HUES64 (cell line): ENCODE results near the gene TLE5. TPM values are rescaled to one million over a fixed set of nuclear protein-coding genes. Genes with fewer than 3 reads are reported as not detected.
A peak's percentile ranks its signal among the peaks of the same experiment; 100 is the strongest.

Experiments used
- H3K27ac ChIP-seq: 2 replicates; pipeline ENCODE4 v1.7.0; 2013; ENCODE audit warnings: low read depth, low read length, inconsistent platforms
- H3K27me3 ChIP-seq: 2 replicates; pipeline ENCODE4 v1.6.1; 2013; ENCODE audit warnings: mild to moderate bottlenecking, low read length; ENCODE audit not compliant: insufficient read depth
- H3K36me3 ChIP-seq: 2 replicates; pipeline ENCODE4 v1.6.1; 2013; ENCODE audit warnings: mild to moderate bottlenecking, low read length; ENCODE audit not compliant: insufficient read depth
- H3K4me1 ChIP-seq: 2 replicates; pipeline ENCODE4 v1.6.1; 2013; ENCODE audit warnings: mild to moderate bottlenecking, low read length, moderate library complexity; ENCODE audit not compliant: insufficient read depth
- H3K4me3 ChIP-seq: 2 replicates; pipeline ENCODE4 v1.5.1; 2013; ENCODE audit warnings: mild to moderate bottlenecking, low read length, moderate library complexity
- H3K9ac ChIP-seq: 2 replicates; pipeline ENCODE4 v1.6.1; 2013; ENCODE audit warnings: mild to moderate bottlenecking, low read depth, low read length
- H3K9me3 ChIP-seq: 2 replicates; pipeline ENCODE4 v1.6.1; 2013; ENCODE audit warnings: low read depth, low read length; ENCODE audit not compliant: insufficient read depth
- WGBS: fragments of 150-250, 120-280 bp; methylation state at CpG from one replicate; pipeline ENCODE4 v1.1.7; 2013; ENCODE audit warnings: missing lambda C conversion rate; 5-methylcytosine and 5-hydroxymethylcytosine counted together
- polyA plus RNA-seq, 2 experiments: library from polyadenylated mRNA; stranded (reverse); fragments of 50-300 nt; gene quantifications; one replicate each; pipeline ENCODE4 v1.2.3, GENCODE V29; 2013

TLE5 gene
- 95.1 TPM for polyA plus RNA-seq (2013, experiment 1 of 2)
- polyA plus RNA-seq (2013, experiment 2 of 2) = 123 TPM

- 0 out of 2 replicates have a peak, but pooled peaks cover 4% of the 10 kb centered on the region for H3K27me3 ChIP-seq
- peak within 1 kb of the TSS; percentile 40; the same call in 1 of the 2 replicates for H3K9ac ChIP-seq
- 2% methylated on average over 105 of the region's 111 CpGs for WGBS
- H3K27ac ChIP-seq = no peak within 1 kb of the TSS; the same call in 1 of the 2 replicates
- H3K4me3 ChIP-seq = peak within 1 kb of the TSS; percentile 68
- H3K9me3 ChIP-seq = no peaks in the 10 kb centered on the region
- peaks cover 8% of the 10 kb centered on the region for H3K4me1 ChIP-seq
- peaks cover 17% of the 10 kb centered on the region; the same call in 1 of the 2 replicates for H3K36me3 ChIP-seq
These were observed at the start of gene TLE5 for GRCh38 chr19:3062165-3063105. TLE5 (minus strand) TSS chr19:3062495; CDS start chr19:3062200, 295 bp downstream.

- Histone ChIP-seq H3K27me3 (no peaks in the 10 kb centered on the region), H3K4me1 (no peaks in the 10 kb centered on the region), H3K4me3 (no peak overlapping the region), H3K9ac (no peak overlapping the region), H3K36me3 (no peaks in the 10 kb centered on the region), H3K27ac (no peak overlapping the region), H3K9me3 (no peaks in the 10 kb centered on the region)
- WGBS = 92% methylated on average over 17 of the region's 17 CpGs
These were observed 49.4 kb upstream of the TLE5 start for GRCh38 chr19:3111586-3112247.

- no peaks in the 10 kb centered on the region for H3K27me3 ChIP-seq
- H3K36me3 ChIP-seq = no peaks in the 10 kb centered on the region
- no peak overlapping the region for H3K9ac ChIP-seq
- no peak overlapping the region for H3K27ac ChIP-seq
- H3K4me1 ChIP-seq = no peaks in the 10 kb centered on the region
- no peak overlapping the region for H3K4me3 ChIP-seq
- H3K9me3 ChIP-seq = no peaks in the 10 kb centered on the region
- WGBS = 97% methylated on average over 37 of the region's 37 CpGs
These were observed 48.0 kb upstream of the TLE5 start for GRCh38 chr19:3110126-3110825.

GRCh38 chr19:3109491-3109890 lies 47.2 kb upstream of the TLE5 start:
- Histone ChIP-seq H3K4me1 (no peaks in the 10 kb centered on the region), H3K9me3 (no peaks in the 10 kb centered on the region), H3K27me3 (no peaks in the 10 kb centered on the region), H3K27ac (no peak overlapping the region), H3K4me3 (no peak overlapping the region), H3K9ac (no peak overlapping the region), H3K36me3 (no peaks in the 10 kb centered on the region)
- WGBS = 96% methylated on average over 22 of the region's 22 CpGs

GRCh38 chr19:3108775-3109174 lies 46.5 kb upstream of the TLE5 start:
- no peaks in the 10 kb centered on the region for H3K36me3 ChIP-seq
- WGBS = 45% methylated on average over 5 of the region's 5 CpGs
- no peak overlapping the region for H3K4me3 ChIP-seq
- no peak overlapping the region for H3K9ac ChIP-seq
- no peaks in the 10 kb centered on the region for H3K9me3 ChIP-seq
- no peaks in the 10 kb centered on the region for H3K27me3 ChIP-seq
- H3K4me1 ChIP-seq = no peaks in the 10 kb centered on the region
- H3K27ac ChIP-seq = no peak overlapping the region

- WGBS = 94% methylated on average over 4 of the region's 7 CpGs
- Histone ChIP-seq H3K36me3 (no peaks in the 10 kb centered on the region), H3K27ac (no peak overlapping the region), H3K9ac (no peak overlapping the region), H3K4me3 (no peak overlapping the region), H3K27me3 (no peaks in the 10 kb centered on the region), H3K9me3 (no peaks in the 10 kb centered on the region), H3K4me1 (no peaks in the 10 kb centered on the region)
These were observed 45.4 kb upstream of the TLE5 start for GRCh38 chr19:3107658-3108057.

- no peak overlapping the region for H3K27ac ChIP-seq
- H3K4me3 ChIP-seq = no peak overlapping the region
- no peaks in the 10 kb centered on the region for H3K36me3 ChIP-seq
- H3K4me1 ChIP-seq = no peaks in the 10 kb centered on the region
- H3K27me3 ChIP-seq = no peaks in the 10 kb centered on the region
- H3K9me3 ChIP-seq = no peaks in the 10 kb centered on the region
- H3K9ac ChIP-seq = no peak overlapping the region
- WGBS = 95% methylated on average over 17 of the region's 17 CpGs
These were observed 44.3 kb upstream of the TLE5 start for GRCh38 chr19:3106509-3107141.

GRCh38 chr19:3105641-3106508 lies 43.6 kb upstream of the TLE5 start:
- WGBS = 95% methylated on average over 33 of the region's 33 CpGs
- Histone ChIP-seq H3K9ac (no peak overlapping the region), H3K4me1 (no peaks in the 10 kb centered on the region), H3K9me3 (no peaks in the 10 kb centered on the region), H3K27me3 (no peaks in the 10 kb centered on the region), H3K4me3 (no peak overlapping the region), H3K36me3 (no peaks in the 10 kb centered on the region), H3K27ac (no peak overlapping the region)

- H3K9ac ChIP-seq = no peak overlapping the region
- no peaks in the 10 kb centered on the region for H3K36me3 ChIP-seq
- 87% methylated on average over 10 of the region's 10 CpGs for WGBS
- H3K27ac ChIP-seq = no peak overlapping the region
- no peaks in the 10 kb centered on the region for H3K27me3 ChIP-seq
- no peaks in the 10 kb centered on the region for H3K4me1 ChIP-seq
- H3K4me3 ChIP-seq = no peak overlapping the region
- no peaks in the 10 kb centered on the region for H3K9me3 ChIP-seq
These were observed 42.4 kb upstream of the TLE5 start for GRCh38 chr19:3104708-3104983.
